ENCODE results near the gene CRHR2. TPM values are rescaled to one million over a fixed set of nuclear protein-coding genes. Genes with fewer than 3 reads are reported as not detected.

The CRHR2 gene
- total RNA-seq (2016; rRNA removed; fragmentation: Illumina TruSeq; extraction: Trizol) (not detected in 2 replicates), polyA plus RNA-seq (2011; rRNA removed) (not detected in 2 replicates), polyA minus RNA-seq (2011; rRNA and poly(A)+ RNA removed; ENCODE audit: low replicate concordance) (not detected in 2 replicates), Bru-seq, nascent RNA (not detected), BruChase-seq, experiment 1, labeled RNA remaining after a 6-hour chase (not detected), BruChase-seq, experiment 2, labeled RNA remaining after a 2-hour chase (not detected)
- not detected in 2 replicates for total RNA-seq (2016; cell fraction: cytosol; rRNA removed; fragmentation: Illumina TruSeq; extraction: Trizol; ENCODE audit: low read depth)
- total RNA-seq (2016; cell fraction: insoluble cytoplasmic fraction; rRNA removed; fragmentation: Illumina TruSeq; extraction: Trizol) = not detected in 2 replicates
- total RNA-seq (2016; cell fraction: membrane; rRNA removed; fragmentation: Illumina TruSeq; extraction: Trizol) = not detected in 2 replicates
- total RNA-seq (2016; cell fraction: nucleus; rRNA removed; fragmentation: Illumina TruSeq; extraction: Trizol) = not detected in 2 replicates
- not detected in 2 replicates for polyA plus RNA-seq (2011; cell fraction: cytosol; rRNA removed)
- not detected in 2 replicates for polyA plus RNA-seq (2011; cell fraction: nucleus; rRNA removed)
- polyA plus RNA-seq (2012) = 0.11 TPM in 1 of 2 replicates, not detected in the other
- not detected in 2 replicates for polyA plus RNA-seq (2016; cell fraction: cytosol; fragmentation: Illumina TruSeq; extraction: Trizol; ENCODE audit: low read depth)
- polyA plus RNA-seq (2016; cell fraction: insoluble cytoplasmic fraction; fragmentation: Illumina TruSeq; extraction: Trizol; ENCODE audit: low read depth) = not detected in 2 replicates
- not detected in 2 replicates for polyA plus RNA-seq (2016; cell fraction: membrane; fragmentation: Illumina TruSeq; extraction: Trizol; ENCODE audit: low read depth)
- not detected in 2 replicates for polyA plus RNA-seq (2016; cell fraction: nucleus; fragmentation: Illumina TruSeq; extraction: Trizol; ENCODE audit: insufficient read depth, low read depth)
- polyA minus RNA-seq (2011; cell fraction: cytosol; rRNA and poly(A)+ RNA removed) = not detected in 2 replicates
- not detected in 2 replicates for polyA minus RNA-seq (2011; cell fraction: nucleus; rRNA and poly(A)+ RNA removed)
- long read RNA-seq, experiment 1 = 0 reads
- long read RNA-seq, experiment 2 = 0 reads

GRCh38 chr7:30682212-30683083 lies at the start of gene CRHR2:
Gene CRHR2 (minus strand): TSS chr7:30682456. CDS start chr7:30682280, 176 bp downstream.
- intact Hi-C loops (cut with micrococcal nuclease; ENCODE audit: unreplicated experiment) = loop anchor here (1.0 kb wide), 1 partner anchor 58 kb away; no protein-coding TSS in a partner anchor
- Histone ChIP-seq H3K79me2 (ENCODE audit: insufficient read depth, low read length) (no peaks in the 10 kb centered on the region), H3K36me3 (replicated peaks in 1 of 2; ENCODE audit: control insufficient read depth in 1 of 2, insufficient read depth in 2 of 2, low read length in 2 of 2) (no peaks in the 10 kb centered on the region), H3K27ac (ENCODE audit: extremely low read length, insufficient read depth, low read length) (no peak within 1 kb of the TSS), H4K20me1 (ENCODE audit: insufficient read depth, low read length) (no peaks in the 10 kb centered on the region), H3K9ac (ENCODE audit: insufficient read depth, low read depth, low read length) (no peak within 1 kb of the TSS), H3K9me3 (ENCODE audit: low read length) (no peaks in the 10 kb centered on the region), H3K4me2 (ENCODE audit: low read depth, low read length) (peak within 1 kb of the TSS; percentile 57), H3K4me3 (replicated peaks in 1 of 3; ENCODE audit: insufficient read depth in 1 of 3, low read depth in 2 of 3, low read length in 3 of 3) (peak within 1 kb of the TSS in 2 of 3 experiments; percentile 31 to 54; a peak in 3 of 6 replicates), H3K4me1 (ENCODE audit: insufficient read depth, low read length) (no peaks in the 10 kb centered on the region), H3K27me3 (ENCODE audit: control insufficient read depth in 1 of 2, insufficient read depth in 2 of 2, low read length in 2 of 2) (peaks cover 4 to 41% of the 10 kb centered on the region in 2 experiments; a peak in 4 of 5 replicates), H2AFZ (ENCODE audit: low read length) (no peak within 1 kb of the TSS)
- ATAC-seq = peak; percentile 81
- CTCF ChIA-PET (ENCODE audit: low intra/inter-chr PET ratio, low total read pairs) = interaction anchor here (0.8 kb wide), 1 partner anchor 58 kb away, joined by 3 read pairs; no protein-coding TSS in a partner anchor
- WGBS (ENCODE audit: low lambda C conversion rate) = 32% methylated on average over 28 of the region's 67 CpGs
- POLR2A ChIA-PET = no interaction called here
- no TSS peak for BruUV-seq (replicated peaks)
- DNase-seq (ENCODE audit: low spot score) = no peak
- in situ Hi-C loops (cut with HindIII; ENCODE audit: extremely low pct_ligation_motif_present, low pct_unique_long_range_greater_than_20kb) = no loop called here
- FAIRE-seq = no peak
- TF ChIP-seq SALL1 (CRISPR knock-in tag; IDR thresholded peaks at IDR 0.05) = peak; percentile 27; the same call in 1 of the 2 replicates
- peak; percentile 68 for TF ChIP-seq CTCF (CRISPR knock-in tag; IDR thresholded peaks at IDR 0.05)
- TF ChIP-seq REL (CRISPR knock-in tag; conservative IDR thresholded peaks at IDR 0.05) = no peak
- no peak for TF ChIP-seq ZNF703 (CRISPR knock-in tag; IDR thresholded peaks at IDR 0.05; ENCODE audit: borderline replicate concordance)
- TF ChIP-seq, protein P1, sequence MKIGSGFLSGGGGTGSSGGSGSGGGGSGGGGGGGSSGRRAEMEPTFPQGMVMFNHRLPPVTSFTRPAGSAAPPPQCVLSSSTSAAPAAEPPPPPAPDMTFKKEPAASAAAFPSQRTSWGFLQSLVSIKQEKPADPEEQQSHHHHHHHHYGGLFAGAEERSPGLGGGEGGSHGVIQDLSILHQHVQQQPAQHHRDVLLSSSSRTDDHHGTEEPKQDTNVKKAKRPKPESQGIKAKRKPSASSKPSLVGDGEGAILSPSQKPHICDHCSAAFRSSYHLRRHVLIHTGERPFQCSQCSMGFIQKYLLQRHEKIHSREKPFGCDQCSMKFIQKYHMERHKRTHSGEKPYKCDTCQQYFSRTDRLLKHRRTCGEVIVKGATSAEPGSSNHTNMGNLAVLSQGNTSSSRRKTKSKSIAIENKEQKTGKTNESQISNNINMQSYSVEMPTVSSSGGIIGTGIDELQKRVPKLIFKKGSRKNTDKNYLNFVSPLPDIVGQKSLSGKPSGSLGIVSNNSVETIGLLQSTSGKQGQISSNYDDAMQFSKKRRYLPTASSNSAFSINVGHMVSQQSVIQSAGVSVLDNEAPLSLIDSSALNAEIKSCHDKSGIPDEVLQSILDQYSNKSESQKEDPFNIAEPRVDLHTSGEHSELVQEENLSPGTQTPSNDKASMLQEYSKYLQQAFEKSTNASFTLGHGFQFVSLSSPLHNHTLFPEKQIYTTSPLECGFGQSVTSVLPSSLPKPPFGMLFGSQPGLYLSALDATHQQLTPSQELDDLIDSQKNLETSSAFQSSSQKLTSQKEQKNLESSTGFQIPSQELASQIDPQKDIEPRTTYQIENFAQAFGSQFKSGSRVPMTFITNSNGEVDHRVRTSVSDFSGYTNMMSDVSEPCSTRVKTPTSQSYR (CRISPR knock-in tag; IDR thresholded peaks at IDR 0.05; ENCODE audit: borderline replicate concordance) = no peak
- TF ChIP-seq TAF1 (CRISPR knock-in tag; IDR thresholded peaks at IDR 0.05) = no peak
- peak; percentile 53 for TF ChIP-seq ZNF687 (CRISPR knock-in tag; IDR thresholded peaks at IDR 0.05)
- TF ChIP-seq HHEX (CRISPR knock-in tag; IDR thresholded peaks at IDR 0.05) = no peak
- TF ChIP-seq AKAP8 (CRISPR knock-in tag; IDR thresholded peaks at IDR 0.05) = no peak
